ENCODE results near the gene NACA2.
"Not testable (repeated sequence)": the region's sequence is repeated elsewhere in the genome, so short reads cannot be mapped to it uniquely, and the experiment has no call there.

DNA sequence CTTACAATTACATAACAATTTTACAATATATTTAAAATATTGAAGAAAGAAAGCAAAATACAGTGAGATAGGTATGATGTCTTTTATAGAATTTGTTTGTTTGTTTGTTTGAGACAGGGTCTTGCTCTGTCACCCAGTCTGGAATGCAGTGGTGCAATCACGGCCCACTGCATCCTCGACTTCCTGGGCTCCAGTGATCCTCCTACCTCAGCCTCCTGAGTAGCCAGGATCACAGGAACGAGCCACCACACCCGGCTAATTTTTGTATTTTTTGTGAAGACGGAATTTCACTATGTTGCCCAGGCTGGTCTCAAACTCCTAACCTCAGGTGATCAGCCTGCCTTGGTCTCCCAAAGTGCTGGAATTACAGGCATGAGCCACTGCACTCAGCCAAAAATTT is 21.5 kb downstream of the NACA2 start:
- TF ChIP-seq, protein P1, sequence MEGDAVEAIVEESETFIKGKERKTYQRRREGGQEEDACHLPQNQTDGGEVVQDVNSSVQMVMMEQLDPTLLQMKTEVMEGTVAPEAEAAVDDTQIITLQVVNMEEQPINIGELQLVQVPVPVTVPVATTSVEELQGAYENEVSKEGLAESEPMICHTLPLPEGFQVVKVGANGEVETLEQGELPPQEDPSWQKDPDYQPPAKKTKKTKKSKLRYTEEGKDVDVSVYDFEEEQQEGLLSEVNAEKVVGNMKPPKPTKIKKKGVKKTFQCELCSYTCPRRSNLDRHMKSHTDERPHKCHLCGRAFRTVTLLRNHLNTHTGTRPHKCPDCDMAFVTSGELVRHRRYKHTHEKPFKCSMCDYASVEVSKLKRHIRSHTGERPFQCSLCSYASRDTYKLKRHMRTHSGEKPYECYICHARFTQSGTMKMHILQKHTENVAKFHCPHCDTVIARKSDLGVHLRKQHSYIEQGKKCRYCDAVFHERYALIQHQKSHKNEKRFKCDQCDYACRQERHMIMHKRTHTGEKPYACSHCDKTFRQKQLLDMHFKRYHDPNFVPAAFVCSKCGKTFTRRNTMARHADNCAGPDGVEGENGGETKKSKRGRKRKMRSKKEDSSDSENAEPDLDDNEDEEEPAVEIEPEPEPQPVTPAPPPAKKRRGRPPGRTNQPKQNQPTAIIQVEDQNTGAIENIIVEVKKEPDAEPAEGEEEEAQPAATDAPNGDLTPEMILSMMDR (IDR thresholded peaks at IDR 0.05): not testable (repeated sequence)
- TF ChIP-seq POLR2A (IDR thresholded peaks at IDR 0.05): not testable (repeated sequence)
